GM12864 (cell line): ENCODE measurements around the gene JDP2.

Experiments
- DNase-seq: peaks from one replicate; pipeline ENCODE4 v3.0.0-alpha.2; 2011; ENCODE audit warnings: low read depth
- H3K4me3 ChIP-seq: 2 replicates; pipeline ENCODE4 v1.5.1; 2011; ENCODE audit warnings: mild to moderate bottlenecking, low read depth, low read length, control low read depth
- TF ChIP-seq, protein P1 (sequence below): IDR thresholded peaks from 2 replicates; pipeline ENCODE4 v1.5.1; 2011; ENCODE audit warnings: low read depth, mild to moderate bottlenecking, moderate library complexity, low read length, control low read depth, inconsistent platforms; ENCODE audit errors: missing control alignments

Gene JDP2

GRCh38 chr14:75409316-75410205, 18.3 kb upstream of the JDP2 start:
- no peak overlapping the region for H3K4me3 ChIP-seq

DNA sequence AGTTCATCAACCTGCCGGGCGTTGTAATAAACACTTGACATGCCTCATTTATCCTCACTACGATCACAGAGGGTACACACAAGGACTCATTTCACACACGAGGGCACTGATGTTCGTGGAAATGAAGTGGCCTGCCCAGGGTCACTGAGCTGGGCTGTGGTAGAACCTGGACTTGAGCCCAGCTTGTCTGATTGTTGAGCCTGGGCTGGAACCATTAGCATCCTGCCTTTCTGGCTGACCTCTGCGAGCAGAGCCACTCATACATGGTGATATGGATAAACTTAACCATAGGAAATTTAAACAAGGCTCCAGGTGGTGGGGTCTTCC, 16.6 kb upstream of the JDP2 start:
- no peak overlapping the region for H3K4me3 ChIP-seq
- TF ChIP-seq, protein P1, sequence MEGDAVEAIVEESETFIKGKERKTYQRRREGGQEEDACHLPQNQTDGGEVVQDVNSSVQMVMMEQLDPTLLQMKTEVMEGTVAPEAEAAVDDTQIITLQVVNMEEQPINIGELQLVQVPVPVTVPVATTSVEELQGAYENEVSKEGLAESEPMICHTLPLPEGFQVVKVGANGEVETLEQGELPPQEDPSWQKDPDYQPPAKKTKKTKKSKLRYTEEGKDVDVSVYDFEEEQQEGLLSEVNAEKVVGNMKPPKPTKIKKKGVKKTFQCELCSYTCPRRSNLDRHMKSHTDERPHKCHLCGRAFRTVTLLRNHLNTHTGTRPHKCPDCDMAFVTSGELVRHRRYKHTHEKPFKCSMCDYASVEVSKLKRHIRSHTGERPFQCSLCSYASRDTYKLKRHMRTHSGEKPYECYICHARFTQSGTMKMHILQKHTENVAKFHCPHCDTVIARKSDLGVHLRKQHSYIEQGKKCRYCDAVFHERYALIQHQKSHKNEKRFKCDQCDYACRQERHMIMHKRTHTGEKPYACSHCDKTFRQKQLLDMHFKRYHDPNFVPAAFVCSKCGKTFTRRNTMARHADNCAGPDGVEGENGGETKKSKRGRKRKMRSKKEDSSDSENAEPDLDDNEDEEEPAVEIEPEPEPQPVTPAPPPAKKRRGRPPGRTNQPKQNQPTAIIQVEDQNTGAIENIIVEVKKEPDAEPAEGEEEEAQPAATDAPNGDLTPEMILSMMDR, result no peak
- DNase-seq, result no peak

More at GRCh38 chr14:75409316-75410205, 18.3 kb upstream of the JDP2 start:
- no peak for DNase-seq
- TF ChIP-seq, protein P1, result no peak

GRCh38 chr14:75413013-75413412, 14.8 kb upstream of the JDP2 start:
- H3K4me3 ChIP-seq, result no peak overlapping the region
- no peak for DNase-seq
- TF ChIP-seq, protein P1, result no peak

DNA sequence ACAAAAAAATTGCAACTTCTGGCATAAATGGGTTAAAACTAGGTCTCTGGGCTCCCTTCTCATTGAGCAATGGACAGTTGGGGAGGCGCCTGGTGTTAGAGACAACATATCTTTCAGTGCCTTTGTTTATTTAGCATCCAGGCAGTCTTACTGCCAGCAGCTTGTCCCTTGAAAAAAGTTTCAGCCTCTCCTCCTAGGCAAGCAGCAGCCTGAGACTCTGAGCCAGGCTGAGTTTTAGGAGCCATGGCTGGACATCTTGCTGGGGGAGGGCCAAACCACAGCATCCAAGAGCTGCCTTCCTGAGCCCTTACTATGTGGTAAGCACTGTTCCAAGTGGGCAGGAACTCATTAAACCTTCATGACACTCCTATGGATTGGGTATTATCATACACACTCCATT, 10.1 kb upstream of the JDP2 start:
- TF ChIP-seq, protein P1, result no peak
- no peak for DNase-seq
- H3K4me3 ChIP-seq, result no peak overlapping the region

- TF ChIP-seq, protein P1, result no peak
- no peak overlapping the region for H3K4me3 ChIP-seq
- DNase-seq, result peak; percentile 61
Observed at GRCh38 chr14:75418850-75419768, 8.7 kb upstream of the JDP2 start.

DNA sequence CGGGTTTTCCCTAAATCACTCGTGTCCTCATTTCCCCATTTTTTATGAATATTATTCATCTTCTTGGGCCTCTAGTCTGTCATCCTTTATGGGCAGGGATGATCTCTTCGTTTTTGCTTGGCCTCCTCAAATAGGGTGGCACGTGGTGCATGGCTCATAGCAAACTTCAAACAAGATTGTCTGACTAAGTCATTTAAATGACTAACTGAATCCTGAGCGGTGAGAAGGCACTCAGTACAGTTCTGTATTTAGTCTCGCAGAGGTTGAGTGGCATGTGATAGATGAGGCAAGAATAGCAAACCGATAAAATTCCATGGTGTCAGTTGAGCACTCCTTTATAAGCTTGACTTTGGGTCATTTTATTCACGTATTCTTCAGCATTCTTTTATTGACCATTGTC, 5.7 kb upstream of the JDP2 start:
- TF ChIP-seq, protein P1, result no peak
- DNase-seq, result no peak
- no peak overlapping the region for H3K4me3 ChIP-seq
